Liver (tissue), 9 donors: Measurements from ENCODE around the gene LMF1. TPM values are rescaled to one million over a fixed set of nuclear protein-coding genes. Genes with fewer than 3 reads are reported as not detected.

Source experiments
- DNase-seq: peaks from one replicate; pipeline ENCODE4 v3.0.0-alpha.2; 2017; ENCODE audit warnings: low spot score
- H3K27ac ChIP-seq, 2 donors: one replicate each; pipeline ENCODE4 v1.7.0; 2013; ENCODE audit warnings: inconsistent platforms in 2 of 2, low read length in 2 of 2, control low read depth in 1 of 2, low read depth in 1 of 2, mild to moderate bottlenecking in 1 of 2
- H3K27me3 ChIP-seq, 4 donors: one replicate each; pipeline versions ENCODE4 v1.6.1 to v1.7.0; 2013; ENCODE audit warnings: low read length in 3 of 4, inconsistent platforms in 1 of 4, mild to moderate bottlenecking in 1 of 4, moderate library complexity in 1 of 4; ENCODE audit not compliant: control insufficient read depth in 4 of 4, insufficient read depth in 4 of 4
- H3K36me3 ChIP-seq, 4 donors: one replicate each; pipeline versions ENCODE4 v1.6.1 to v1.7.0; 2013; ENCODE audit warnings: low read length in 3 of 4, mild to moderate bottlenecking in 3 of 4, low read depth in 1 of 4, moderate library complexity in 1 of 4; ENCODE audit not compliant: control insufficient read depth in 4 of 4, insufficient read depth in 3 of 4
- H3K4me1 ChIP-seq, 4 donors: one replicate each; pipeline versions ENCODE4 v1.6.1 to v1.7.0; 2013; ENCODE audit warnings: low read length in 3 of 4, mild to moderate bottlenecking in 3 of 4, moderate library complexity in 1 of 4; ENCODE audit not compliant: control insufficient read depth in 4 of 4, insufficient read depth in 4 of 4
- H3K4me3 ChIP-seq, 3 donors: one replicate each; pipeline versions ENCODE4 v1.6.1 to v1.7.0; 2013; ENCODE audit warnings: low read length in 3 of 3, control low read depth in 1 of 3, low read depth in 1 of 3, mild to moderate bottlenecking in 1 of 3
- H3K9ac ChIP-seq, 2 donors: one replicate each; pipeline ENCODE4 v1.7.0; 2013; ENCODE audit warnings: low read length in 2 of 2, mild to moderate bottlenecking in 2 of 2, moderate library complexity in 2 of 2, control low read depth in 1 of 2, low read depth in 1 of 2
- H3K9me3 ChIP-seq, 4 donors: one replicate each; pipeline versions ENCODE4 v1.6.1 to v1.7.0; 2013; ENCODE audit warnings: low read length in 3 of 4; ENCODE audit not compliant: control insufficient read depth in 4 of 4
- CTCF ChIP-seq: fragments of 150-350 bp; IDR thresholded peaks from 2 replicates; pipeline ENCODE4 v1.5.1; 2017; ENCODE audit warnings: improper control_type of control experiment, low read depth, low read length; ENCODE audit not compliant: missing input control
- EGR1 ChIP-seq, 2 donors: IDR thresholded peaks; 2 replicates each; pipeline ENCODE4 v1.6.1; 2016 to 2018; ENCODE audit warnings: antibody characterized with exemption in 2 of 2, low read depth in 2 of 2
- FOXA1 ChIP-seq: IDR thresholded peaks from 2 replicates; pipeline ENCODE4 v1.6.1; 2016; ENCODE audit warnings: antibody characterized with exemption
- FOXA2 ChIP-seq: IDR thresholded peaks from 2 replicates; pipeline ENCODE4 v1.6.1; 2016; ENCODE audit warnings: antibody characterized with exemption
- GABPA ChIP-seq, 2 donors: IDR thresholded peaks in 1 of 2; conservative IDR thresholded peaks in 1 of 2; 2 replicates each; pipeline ENCODE4 v1.6.1; 2016; ENCODE audit warnings: antibody characterized with exemption in 2 of 2, mild to moderate bottlenecking in 1 of 2, moderate library complexity in 1 of 2
- HNF4A ChIP-seq, 2 donors: conservative IDR thresholded peaks; 2 replicates each; pipeline ENCODE4 v1.6.1; 2016; ENCODE audit warnings: antibody characterized with exemption in 2 of 2, mild to moderate bottlenecking in 2 of 2
- HNF4G ChIP-seq: IDR thresholded peaks from 2 replicates; pipeline ENCODE4 v1.6.1; 2016; ENCODE audit warnings: antibody characterized with exemption
- MAX ChIP-seq: IDR thresholded peaks from 2 replicates; pipeline ENCODE4 v1.6.1; 2016; ENCODE audit warnings: antibody characterized with exemption
- NR2F2 ChIP-seq: IDR thresholded peaks from 2 replicates; pipeline ENCODE4 v1.6.1; 2016; ENCODE audit warnings: antibody characterized with exemption
- REST ChIP-seq: IDR thresholded peaks from 2 replicates; pipeline ENCODE4 v1.6.1; 2016; ENCODE audit warnings: antibody characterized with exemption, mild to moderate bottlenecking
- RXRA ChIP-seq, 2 donors: IDR thresholded peaks; 2 replicates each; pipeline ENCODE4 v1.6.1; 2017 to 2018; ENCODE audit warnings: antibody characterized with exemption in 2 of 2, mild to moderate bottlenecking in 1 of 2
- SP1 ChIP-seq: IDR thresholded peaks from 2 replicates; pipeline ENCODE4 v1.6.1; 2018; ENCODE audit warnings: antibody characterized with exemption, mild to moderate bottlenecking
- TAF1 ChIP-seq: conservative IDR thresholded peaks from 2 replicates; pipeline ENCODE4 v1.6.1; 2016; ENCODE audit warnings: antibody characterized with exemption, mild to moderate bottlenecking
- ZBTB33 ChIP-seq: IDR thresholded peaks from 2 replicates; pipeline ENCODE4 v1.6.1; 2016; ENCODE audit warnings: antibody characterized with exemption
- WGBS: extraction: QIAGEN DNeasy Blood & Tissue Kit; methylation state at CpG from one replicate; pipeline ENCODE4 v1.1.7; 2013; 5-methylcytosine and 5-hydroxymethylcytosine counted together
- polyA plus RNA-seq, 2 donors: library from polyadenylated mRNA; stranded (reverse) in 1 of 2; unstranded in 1 of 2; fragments of 200-250 nt in 1 of 2; fragments of >200 nt in 1 of 2; fragmentation: Nextera tagmentation in 1 of 2; extraction: Ambion mirVana in 1 of 2; gene quantifications; one replicate each; pipeline versions ENCODE4 v1.2.1 to v1.2.3, GENCODE V29; 2013 to 2015
- total RNA-seq, 2 donors: library from RNA; depleted of rRNA; stranded (reverse); fragments of >200 nt; gene quantifications; one replicate each; pipeline ENCODE4 v1.2.3, GENCODE V29; 2014
- donor health status: healthy.
- donor health status: healthy.
- donor health status: healthy.
- donor health status: healthy.
- donor health status: healthy.

The LMF1 gene
- total and polyA plus RNA-seq, 4 donors: 8.8 to 24.3 (median 12.6) TPM

GRCh38 chr16:915546-915945 is 55.2 kb downstream of the LMF1 start:
- TF ChIP-seq HNF4G (no peak), HNF4A (conservative IDR thresholded peaks at IDR 0.05) (no peak), FOXA2 (no peak), CTCF (no peak), MAX (no peak), TAF1 (no peak), SP1 (no peak), RXRA (IDR thresholded peaks at IDR 0.05) (no peak), REST (no peak)
- no peak overlapping the region for H3K27ac ChIP-seq
- H3K4me3 ChIP-seq: no peak overlapping the region
- no peak overlapping the region for H3K9ac ChIP-seq
- H3K36me3 ChIP-seq: peaks cover 0 to 5% (median 0%) of the 10 kb centered on the region in 4 donors
- no peaks in the 10 kb centered on the region for H3K4me1 ChIP-seq
- WGBS: 96% methylated on average over 19 of the region's 19 CpGs
- no peaks in the 10 kb centered on the region for H3K27me3 ChIP-seq
- no peaks in the 10 kb centered on the region for H3K9me3 ChIP-seq
- no peak for DNase-seq

- no peaks in the 10 kb centered on the region for H3K27me3 ChIP-seq
Measured at GRCh38 chr16:914440-914839, 56.3 kb downstream of the LMF1 start.

GRCh38 chr16:913817-914439 is 56.9 kb downstream of the LMF1 start:
- Histone ChIP-seq H3K27me3 (no peaks in the 10 kb centered on the region), H3K9me3 (no peaks in the 10 kb centered on the region), H3K9ac (no peak overlapping the region), H3K4me3 (no peak overlapping the region), H3K36me3 (peaks cover 0 to 15% (median 0%) of the 10 kb centered on the region in 4 donors), H3K4me1 (no peaks in the 10 kb centered on the region), H3K27ac (no peak overlapping the region)
- WGBS: 96% methylated on average over 26 of the region's 26 CpGs
- DNase-seq: no peak
- TF ChIP-seq GABPA (IDR thresholded peaks at IDR 0.05 in 1 of 2, conservative IDR thresholded peaks at IDR 0.05 in 1 of 2): no peak
- TF ChIP-seq EGR1 (IDR thresholded peaks at IDR 0.05; ENCODE audit: low read depth in 2 of 2): no peak
- TF ChIP-seq CTCF: no peak
- TF ChIP-seq FOXA1: no peak
- no peak for TF ChIP-seq HNF4G
- no peak for TF ChIP-seq ZBTB33
- TF ChIP-seq RXRA (IDR thresholded peaks at IDR 0.05): no peak
- TF ChIP-seq REST: no peak

More at GRCh38 chr16:914440-914839, 56.3 kb downstream of the LMF1 start:
- no peak for DNase-seq
- Histone ChIP-seq H3K4me3 (no peak overlapping the region), H3K9ac (no peak overlapping the region), H3K27ac (no peak overlapping the region), H3K36me3 (peaks cover 0 to 15% (median 0%) of the 10 kb centered on the region in 4 donors), H3K4me1 (no peaks in the 10 kb centered on the region), H3K9me3 (no peaks in the 10 kb centered on the region)
- TF ChIP-seq NR2F2: no peak
- 93% methylated on average over 4 of the region's 4 CpGs for WGBS
